ENCODE results near the gene NAGPA. TPM values are rescaled to one million over a fixed set of nuclear protein-coding genes. Genes with fewer than 3 reads are reported as not detected.

Gene NAGPA
- total RNA-seq, 1 donor from 2014 or later: 3.3 TPM

DNA sequence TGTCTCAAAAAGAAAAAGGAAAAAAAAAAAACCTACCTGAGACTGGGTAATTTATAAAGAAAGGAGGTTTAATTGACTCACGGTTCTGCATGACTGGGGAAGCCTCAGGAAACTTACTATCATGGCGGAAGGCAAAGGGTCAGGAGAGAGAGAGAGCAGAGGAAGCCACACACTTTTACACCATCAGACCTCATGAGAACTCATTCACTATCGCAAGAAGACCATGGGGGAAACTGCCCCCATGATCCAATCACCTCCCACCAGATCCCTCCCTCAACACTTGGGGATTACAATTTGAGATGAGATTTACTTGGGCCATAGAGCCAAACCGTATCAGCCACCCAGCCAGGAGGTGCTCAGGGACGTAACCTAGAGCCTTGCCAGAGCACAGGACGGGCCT lies 20.8 kb downstream of the NAGPA start:
- Histone ChIP-seq H4K20me1 (ENCODE audit: low read depth) (no peaks in the 10 kb centered on the region), H3K9ac (no peak overlapping the region), H3K27ac (no peak overlapping the region), H3K27me3 (no peaks in the 10 kb centered on the region), H3F3A (ENCODE audit: low read depth) (peaks cover 8% of the 10 kb centered on the region), H3K36me3 (no peaks in the 10 kb centered on the region), H3K4me2 (no peak overlapping the region), H3K4me1 (peaks cover 9% of the 10 kb centered on the region), H2AFZ (replicated peaks) (no peak overlapping the region), H3K4me3 (no peak overlapping the region), H3K9me3 (ENCODE audit: low read depth) (no peaks in the 10 kb centered on the region), H3K79me2 (ENCODE audit: low read depth) (no peaks in the 10 kb centered on the region)
- H3K4me3 Mint-ChIP-seq: no peak overlapping the region
- TF ChIP-seq EZH2phosphoT487 (IDR thresholded peaks at IDR 0.05): no peak
- TF ChIP-seq, protein P1, sequence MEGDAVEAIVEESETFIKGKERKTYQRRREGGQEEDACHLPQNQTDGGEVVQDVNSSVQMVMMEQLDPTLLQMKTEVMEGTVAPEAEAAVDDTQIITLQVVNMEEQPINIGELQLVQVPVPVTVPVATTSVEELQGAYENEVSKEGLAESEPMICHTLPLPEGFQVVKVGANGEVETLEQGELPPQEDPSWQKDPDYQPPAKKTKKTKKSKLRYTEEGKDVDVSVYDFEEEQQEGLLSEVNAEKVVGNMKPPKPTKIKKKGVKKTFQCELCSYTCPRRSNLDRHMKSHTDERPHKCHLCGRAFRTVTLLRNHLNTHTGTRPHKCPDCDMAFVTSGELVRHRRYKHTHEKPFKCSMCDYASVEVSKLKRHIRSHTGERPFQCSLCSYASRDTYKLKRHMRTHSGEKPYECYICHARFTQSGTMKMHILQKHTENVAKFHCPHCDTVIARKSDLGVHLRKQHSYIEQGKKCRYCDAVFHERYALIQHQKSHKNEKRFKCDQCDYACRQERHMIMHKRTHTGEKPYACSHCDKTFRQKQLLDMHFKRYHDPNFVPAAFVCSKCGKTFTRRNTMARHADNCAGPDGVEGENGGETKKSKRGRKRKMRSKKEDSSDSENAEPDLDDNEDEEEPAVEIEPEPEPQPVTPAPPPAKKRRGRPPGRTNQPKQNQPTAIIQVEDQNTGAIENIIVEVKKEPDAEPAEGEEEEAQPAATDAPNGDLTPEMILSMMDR (IDR thresholded peaks at IDR 0.05): no peak
- TF ChIP-seq EZH2 (IDR thresholded peaks at IDR 0.05): no peak
- no peak overlapping the region for H3K27ac Mint-ChIP-seq
- H3K27me3 Mint-ChIP-seq (ENCODE audit: insufficient read depth, low read depth): peaks cover 6% of the 10 kb centered on the region
- no peaks in the 10 kb centered on the region for H3K4me1 Mint-ChIP-seq
- no peaks in the 10 kb centered on the region for H3K9me3 Mint-ChIP-seq
- DNase-seq (ENCODE audit: low spot score): no peak
- H3K36me3 Mint-ChIP-seq: no peaks in the 10 kb centered on the region

DNA sequence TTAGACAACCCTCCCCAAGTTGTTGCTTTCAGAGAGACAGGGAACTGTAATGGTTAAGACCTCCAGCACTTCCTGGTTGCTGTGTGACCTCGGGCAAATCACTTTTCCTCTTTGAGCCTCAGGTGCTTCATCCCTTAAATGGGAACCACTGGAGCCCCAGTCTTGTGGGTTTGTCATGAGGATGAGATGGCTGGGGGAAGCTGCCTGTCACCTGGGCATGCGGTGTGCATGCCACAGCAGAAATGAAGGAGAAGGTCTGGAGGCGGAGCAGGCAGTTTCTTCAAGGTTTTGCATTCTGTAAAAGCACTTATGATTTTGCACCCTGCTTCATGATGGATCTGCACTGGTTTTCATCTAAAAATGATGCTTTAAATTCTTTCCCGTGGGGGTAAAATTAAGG lies 22.1 kb downstream of the NAGPA start:
- H3K9ac ChIP-seq: no peak overlapping the region
- H2AFZ ChIP-seq (replicated peaks): no peak overlapping the region
- no peaks in the 10 kb centered on the region for H3K9me3 Mint-ChIP-seq
- no peak for TF ChIP-seq EZH2phosphoT487 (IDR thresholded peaks at IDR 0.05)
- no peaks in the 10 kb centered on the region for H3K4me1 Mint-ChIP-seq
- DNase-seq (ENCODE audit: low spot score): no peak
- no peaks in the 10 kb centered on the region for H3K79me2 ChIP-seq (ENCODE audit: low read depth)
- H3K27me3 Mint-ChIP-seq (ENCODE audit: insufficient read depth, low read depth): peaks cover 6% of the 10 kb centered on the region
- H3K9me3 ChIP-seq (ENCODE audit: low read depth): no peaks in the 10 kb centered on the region
- H3K27me3 ChIP-seq: no peaks in the 10 kb centered on the region
- H4K20me1 ChIP-seq (ENCODE audit: low read depth): no peaks in the 10 kb centered on the region
- H3K4me3 ChIP-seq: no peak overlapping the region
- H3K27ac Mint-ChIP-seq: no peak overlapping the region
- H3K36me3 Mint-ChIP-seq: no peaks in the 10 kb centered on the region
- H3K27ac ChIP-seq: no peak overlapping the region
- H3K4me2 ChIP-seq: no peak overlapping the region
- H3F3A ChIP-seq (ENCODE audit: low read depth): peaks cover 8% of the 10 kb centered on the region
- no peaks in the 10 kb centered on the region for H3K36me3 ChIP-seq
- H3K4me1 ChIP-seq: peaks cover 9% of the 10 kb centered on the region
- H3K4me3 Mint-ChIP-seq: no peak overlapping the region

DNA sequence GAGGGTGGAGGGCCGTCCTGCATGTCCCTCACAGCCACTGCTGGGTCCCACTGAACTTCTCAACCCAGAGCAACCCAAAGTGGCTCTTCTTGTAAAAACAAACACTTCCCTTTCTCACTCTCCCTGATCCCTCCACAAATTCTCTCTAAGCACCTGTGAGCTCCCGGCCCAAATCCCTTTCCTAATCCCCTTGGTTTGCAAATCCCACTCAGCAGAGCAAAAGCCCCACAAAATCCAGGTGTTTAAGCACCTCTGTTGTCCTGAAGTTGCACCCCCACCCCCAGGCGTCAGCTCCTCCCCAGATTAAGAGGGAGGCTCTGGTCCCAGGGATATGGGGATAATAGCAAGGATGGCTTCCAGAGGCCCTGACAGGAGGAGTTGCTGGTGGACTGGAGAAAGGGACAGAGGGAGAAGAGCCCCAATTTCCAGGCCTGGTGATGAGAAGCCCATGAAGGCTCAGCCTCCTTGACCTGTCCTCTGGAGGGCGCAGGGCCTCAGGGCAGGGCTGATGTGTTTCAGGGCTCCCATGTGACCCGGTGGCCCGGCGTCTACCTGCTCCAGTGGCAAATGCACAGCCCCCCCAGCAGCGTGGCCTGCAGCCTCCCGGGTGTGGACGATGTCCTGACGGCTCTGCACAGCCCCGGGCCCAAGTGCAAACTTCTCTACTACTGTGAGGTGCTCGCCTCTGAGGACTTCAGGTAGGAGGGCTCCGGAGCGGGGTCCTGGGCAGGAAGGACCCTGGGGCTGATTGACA lies 23.0 kb downstream of the NAGPA start:
- Mint-ChIP-seq H3K27me3 (ENCODE audit: insufficient read depth, low read depth) (peaks cover 6% of the 10 kb centered on the region), H3K36me3 (no peaks in the 10 kb centered on the region), H3K4me1 (no peaks in the 10 kb centered on the region), H3K4me3 (no peak overlapping the region), H3K9me3 (no peaks in the 10 kb centered on the region), H3K27ac (peak overlapping the region; percentile 25)
- Histone ChIP-seq H3K9me3 (ENCODE audit: low read depth) (no peaks in the 10 kb centered on the region), H2AFZ (replicated peaks) (no peak overlapping the region), H3K36me3 (no peaks in the 10 kb centered on the region), H3F3A (ENCODE audit: low read depth) (peaks cover 8% of the 10 kb centered on the region), H3K79me2 (ENCODE audit: low read depth) (no peaks in the 10 kb centered on the region), H3K4me1 (peaks cover 9% of the 10 kb centered on the region), H3K27ac (no peak overlapping the region), H4K20me1 (ENCODE audit: low read depth) (no peaks in the 10 kb centered on the region), H3K4me3 (no peak overlapping the region), H3K27me3 (no peaks in the 10 kb centered on the region), H3K4me2 (peak overlapping the region; percentile 44), H3K9ac (no peak overlapping the region)
- DNase-seq (ENCODE audit: low spot score): peak; percentile 46
- TF ChIP-seq EZH2 (IDR thresholded peaks at IDR 0.05) (no peak), EZH2phosphoT487 (IDR thresholded peaks at IDR 0.05) (no peak)
- TF ChIP-seq, protein P1 (IDR thresholded peaks at IDR 0.05): no peak

DNA sequence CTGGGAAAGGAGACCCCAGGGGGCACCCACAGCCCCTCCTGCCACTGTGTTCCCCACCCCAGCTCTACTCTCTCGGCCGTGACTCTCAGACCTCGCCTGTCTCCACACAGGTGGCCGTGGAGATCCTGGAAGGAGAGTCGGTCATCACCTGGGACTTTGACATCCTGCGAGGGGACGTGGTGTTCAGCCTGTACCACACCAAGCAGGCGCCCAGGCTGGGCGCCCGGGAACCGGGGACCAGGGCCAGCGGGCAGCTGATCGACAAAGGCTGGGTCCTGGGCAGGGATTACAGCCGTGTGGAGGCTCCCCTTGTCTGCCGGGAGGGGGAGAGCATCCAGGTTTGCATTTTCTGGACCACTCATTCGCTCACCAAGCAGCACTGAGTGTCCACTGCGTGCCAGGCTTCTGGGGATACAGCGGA lies 25.4 kb downstream of the NAGPA start:
- H3K4me3 ChIP-seq: no peak overlapping the region
- no peak overlapping the region for H3K27ac ChIP-seq
- Mint-ChIP-seq H3K27ac (no peak overlapping the region), H3K4me1 (no peaks in the 10 kb centered on the region), H3K36me3 (no peaks in the 10 kb centered on the region), H3K9me3 (no peaks in the 10 kb centered on the region), H3K4me3 (no peak overlapping the region), H3K27me3 (ENCODE audit: insufficient read depth, low read depth) (peaks cover 9% of the 10 kb centered on the region)
- no peak overlapping the region for H3K4me2 ChIP-seq
- no peaks in the 10 kb centered on the region for H3K36me3 ChIP-seq
- H3K79me2 ChIP-seq (ENCODE audit: low read depth): no peaks in the 10 kb centered on the region
- no peak overlapping the region for H2AFZ ChIP-seq (replicated peaks)
- H3K4me1 ChIP-seq: peaks cover 9% of the 10 kb centered on the region
- H3F3A ChIP-seq (ENCODE audit: low read depth): peaks cover 8% of the 10 kb centered on the region
- no peaks in the 10 kb centered on the region for H3K9me3 ChIP-seq (ENCODE audit: low read depth)
- DNase-seq (ENCODE audit: low spot score): no peak
- H3K27me3 ChIP-seq: no peaks in the 10 kb centered on the region
- TF ChIP-seq, protein P1 (IDR thresholded peaks at IDR 0.05): no peak
- no peaks in the 10 kb centered on the region for H4K20me1 ChIP-seq (ENCODE audit: low read depth)
- H3K9ac ChIP-seq: no peak overlapping the region

Data from neural progenitor cell (in vitro differentiated cells).